NCI-H82 (cell line): ENCODE results near the gene RGL1.
A peak's percentile ranks its signal among the peaks of the same experiment; 100 is the strongest.

Source experiments
- DNase-seq: peaks from one replicate; lab custom pipeline; 2025; lab: John Stamatoyannopoulos, UW

Gene RGL1

DNA sequence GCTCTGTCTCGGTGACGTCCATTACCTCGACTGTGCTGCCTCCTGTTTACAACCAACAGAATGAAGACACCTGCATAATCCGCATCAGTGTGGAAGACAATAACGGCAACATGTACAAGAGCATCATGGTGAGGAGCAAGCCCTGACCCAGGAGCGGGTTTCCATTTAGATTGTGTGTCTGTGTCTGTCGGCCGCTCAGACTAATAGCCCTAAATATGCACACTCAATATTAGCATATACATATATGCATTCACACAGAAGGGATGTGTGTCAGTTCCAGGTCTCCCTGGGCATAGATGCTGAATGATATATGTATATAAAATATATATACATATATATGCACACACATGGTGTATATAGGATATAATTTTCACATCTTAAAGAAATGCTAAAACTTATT, 111.7 kb downstream of the RGL1 start:
- no peak for DNase-seq

DNA sequence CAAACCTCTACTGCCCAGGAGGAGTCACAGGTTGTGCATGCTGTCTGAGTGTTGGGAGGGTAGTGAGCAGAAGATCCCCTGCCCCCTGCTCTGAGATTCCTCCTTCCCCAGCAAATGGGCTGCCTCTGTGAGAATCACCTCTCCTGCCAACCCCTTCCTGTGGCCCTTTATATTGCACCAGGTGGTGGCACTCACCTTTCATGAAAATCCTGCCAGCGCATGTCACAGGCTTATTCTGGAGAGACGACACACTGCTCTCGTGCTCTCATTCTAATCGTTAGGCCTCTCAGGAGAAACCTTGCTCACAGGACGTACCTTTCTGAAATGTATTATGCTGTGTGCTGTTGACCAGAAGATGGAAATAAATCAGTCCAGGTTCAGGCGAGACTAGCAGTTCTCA, 113.7 kb downstream of the RGL1 start:
- no peak for DNase-seq

DNA sequence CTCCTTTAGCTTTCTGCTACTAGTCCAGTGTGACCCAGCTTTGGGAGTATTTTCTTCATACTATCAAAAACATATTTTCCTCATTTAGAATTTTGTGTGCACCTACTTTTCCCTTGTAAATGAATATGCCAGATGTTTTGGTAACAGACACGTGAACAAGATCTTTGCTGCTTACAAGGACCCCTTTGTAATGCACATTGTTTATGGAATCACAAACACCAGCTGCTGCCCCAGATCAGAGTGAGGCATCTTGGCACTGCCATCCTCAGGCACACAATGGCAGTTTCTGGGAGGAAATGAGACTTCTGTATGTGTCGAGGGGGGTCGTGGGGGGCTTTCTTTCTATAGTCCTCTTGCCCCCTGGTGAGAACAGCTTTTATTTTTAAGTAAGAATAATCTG, 115.7 kb downstream of the RGL1 start:
- no peak for DNase-seq

DNA sequence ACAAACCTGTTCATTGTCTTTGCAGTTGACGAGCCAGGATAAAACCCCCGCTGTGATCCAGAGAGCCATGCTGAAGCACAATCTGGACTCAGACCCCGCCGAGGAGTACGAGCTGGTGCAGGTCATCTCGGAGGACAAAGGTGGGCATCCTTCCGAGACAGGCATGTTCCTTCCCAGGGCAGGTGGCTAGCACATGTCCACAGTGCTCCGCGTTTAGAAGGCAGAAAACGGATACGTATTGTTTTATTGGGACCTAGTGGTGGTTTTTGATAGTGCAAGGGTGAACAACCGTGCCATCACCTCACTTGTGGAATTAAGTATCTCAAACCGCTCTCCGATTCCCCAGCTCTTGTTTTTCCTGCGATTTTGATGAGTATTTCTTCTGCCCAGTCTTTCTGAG, 117.3 kb downstream of the RGL1 start:
- DNase-seq: no peak

DNA sequence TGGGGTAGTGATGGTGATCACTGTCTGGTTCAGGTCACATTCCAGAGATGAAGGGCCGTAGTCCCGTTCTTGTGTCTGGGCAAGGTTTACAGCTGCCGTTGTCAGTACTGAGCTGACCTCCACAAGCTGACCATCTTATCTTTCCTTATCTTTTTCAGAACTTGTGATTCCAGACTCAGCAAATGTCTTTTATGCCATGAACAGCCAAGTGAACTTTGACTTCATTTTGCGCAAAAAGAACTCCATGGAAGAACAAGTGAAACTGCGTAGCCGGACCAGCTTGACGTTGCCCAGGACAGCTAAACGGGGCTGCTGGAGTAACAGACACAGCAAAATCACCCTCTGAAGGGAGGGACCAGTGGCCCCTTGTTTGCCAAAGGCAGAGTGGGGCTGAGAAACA, 121.0 kb downstream of the RGL1 start:
- DNase-seq: no peak

DNA sequence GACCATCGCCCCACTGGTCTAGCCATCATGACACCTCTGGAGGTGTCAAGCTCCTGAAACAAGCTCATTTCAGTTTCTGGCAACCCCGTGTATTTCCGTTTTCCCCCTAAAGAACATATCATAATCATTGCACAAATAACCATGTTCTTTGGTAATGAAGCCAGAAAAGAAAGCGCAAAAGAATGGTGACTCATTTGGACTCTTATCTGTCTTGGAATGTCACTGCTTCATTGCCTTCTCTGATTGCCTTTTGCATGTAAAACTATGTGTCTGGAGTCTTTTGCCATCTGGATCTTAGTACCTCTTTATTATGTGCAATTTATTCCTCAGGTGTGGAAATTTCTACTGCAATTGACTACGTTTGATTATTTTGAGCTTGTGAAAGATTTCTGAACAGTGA, 122.1 kb downstream of the RGL1 start:
- DNase-seq: no peak

DNA sequence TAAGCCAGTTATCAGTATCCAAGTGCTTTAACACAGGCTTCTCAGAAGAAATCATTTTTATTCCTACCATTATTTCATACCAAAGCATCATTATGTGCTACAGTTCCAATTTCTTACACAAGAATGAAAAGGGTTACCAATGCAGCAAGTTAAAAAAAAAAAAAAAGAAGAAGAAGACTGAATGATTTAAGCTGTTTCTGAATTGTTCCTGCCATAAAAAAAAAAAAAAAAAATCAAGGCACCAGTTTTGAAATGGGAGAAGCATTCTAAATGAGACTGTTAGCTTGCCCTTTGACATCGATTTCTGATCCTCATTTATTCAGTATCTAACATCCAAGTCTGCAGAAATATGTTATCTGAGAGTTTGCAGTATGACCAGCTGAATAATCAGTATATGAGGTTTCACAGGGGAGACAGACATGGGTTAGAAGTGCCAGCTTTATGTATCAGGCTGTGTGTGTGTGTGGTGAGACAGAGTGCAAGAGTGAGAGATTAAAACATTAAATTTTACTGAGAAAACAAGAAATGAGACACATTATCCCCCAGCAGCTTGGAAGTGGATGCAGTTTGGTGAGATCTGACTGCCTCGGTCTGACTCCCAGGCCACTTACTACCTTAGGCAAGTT, 126.8 kb downstream of the RGL1 start:
- no peak for DNase-seq

DNA sequence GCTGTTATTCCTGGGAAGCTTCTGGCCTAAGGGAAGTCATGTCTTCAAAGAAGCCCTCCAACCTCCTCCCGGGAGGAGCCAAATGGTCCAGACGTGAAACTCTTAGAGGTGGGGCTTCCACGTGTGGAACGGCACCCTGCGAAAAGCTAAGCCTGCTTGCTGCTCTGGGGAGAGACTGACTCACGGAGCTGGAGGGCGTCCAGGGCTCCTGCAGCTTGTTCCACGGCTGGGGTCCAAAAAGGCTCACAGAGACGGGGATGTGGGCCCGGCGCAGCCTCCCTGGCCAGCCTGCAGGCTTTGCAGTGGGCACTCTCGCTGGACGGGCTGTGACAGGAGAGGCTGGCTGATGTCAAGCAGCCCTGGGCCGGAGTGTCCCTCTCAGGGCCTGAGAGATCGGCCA, 127.5 kb downstream of the RGL1 start:
- no peak for DNase-seq

DNA sequence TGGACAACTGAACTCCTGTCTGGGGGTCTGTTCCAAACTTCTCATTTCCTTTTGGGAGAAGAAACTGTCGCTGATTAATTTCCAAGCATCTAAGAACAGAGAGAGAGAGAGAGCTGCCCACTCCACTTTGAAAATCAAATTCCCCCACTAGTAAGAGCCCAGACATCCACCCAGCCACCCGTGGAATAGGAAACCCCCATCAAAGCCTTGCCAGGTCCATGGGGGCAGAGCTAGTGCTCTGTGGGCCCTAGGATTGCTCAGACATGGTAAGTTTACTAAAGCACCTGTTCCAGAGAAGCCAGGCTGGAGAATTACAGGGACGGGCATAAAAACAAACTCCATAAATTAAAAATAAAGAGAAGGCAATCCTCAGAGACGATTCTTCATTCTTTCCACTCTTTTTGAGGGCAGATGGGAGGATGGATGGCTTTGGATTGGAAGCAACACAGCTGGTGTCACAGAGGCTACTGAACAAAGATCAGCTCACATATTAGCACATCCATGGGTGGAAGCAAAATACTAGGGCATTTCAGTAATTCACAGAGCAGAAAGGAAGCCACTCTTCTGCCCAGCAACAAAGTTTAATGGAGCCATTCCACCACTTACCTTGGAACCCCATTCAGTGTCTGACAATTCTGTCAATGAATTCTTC, 128.7 kb downstream of the RGL1 start:
- DNase-seq: no peak

DNA sequence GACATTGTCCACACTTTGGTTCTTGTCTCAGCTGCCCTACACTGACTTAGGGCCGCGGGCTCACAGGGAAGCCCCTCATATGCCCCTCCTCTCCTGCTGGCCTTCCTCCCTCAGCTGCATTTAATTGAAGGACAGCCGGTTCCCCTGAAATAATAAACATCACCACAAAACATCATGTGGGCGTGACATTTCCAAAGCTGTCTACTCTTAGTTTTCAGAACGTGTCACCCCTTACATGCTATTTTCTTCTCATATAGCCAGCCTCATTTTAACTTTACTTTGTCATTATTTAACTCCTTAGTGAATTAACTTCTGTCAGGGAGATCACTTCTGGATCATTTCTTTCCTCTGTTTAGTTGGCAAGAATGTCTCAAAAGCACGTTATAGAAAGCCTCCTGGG, 129.4 kb downstream of the RGL1 start:
- DNase-seq: no peak

DNA sequence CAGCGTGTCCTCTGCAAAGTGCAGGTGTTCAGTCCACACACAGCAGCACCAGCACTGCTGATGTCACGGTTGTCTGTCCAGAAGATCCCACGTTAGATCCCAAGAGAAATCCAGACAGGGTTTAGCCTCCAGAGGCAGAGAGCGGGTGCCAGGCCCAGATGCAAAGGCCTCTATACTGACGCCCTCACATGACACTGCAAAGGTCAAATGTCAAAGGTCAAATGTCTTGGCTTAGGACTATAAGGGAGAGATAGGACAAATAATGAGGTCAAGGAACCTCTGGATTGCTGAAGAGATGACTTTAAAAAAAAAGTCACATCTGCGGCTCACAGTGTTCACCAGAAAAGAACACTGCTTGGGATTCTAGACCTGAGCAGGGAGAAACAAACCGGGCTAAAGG, 131.1 kb downstream of the RGL1 start:
- no peak for DNase-seq

DNA sequence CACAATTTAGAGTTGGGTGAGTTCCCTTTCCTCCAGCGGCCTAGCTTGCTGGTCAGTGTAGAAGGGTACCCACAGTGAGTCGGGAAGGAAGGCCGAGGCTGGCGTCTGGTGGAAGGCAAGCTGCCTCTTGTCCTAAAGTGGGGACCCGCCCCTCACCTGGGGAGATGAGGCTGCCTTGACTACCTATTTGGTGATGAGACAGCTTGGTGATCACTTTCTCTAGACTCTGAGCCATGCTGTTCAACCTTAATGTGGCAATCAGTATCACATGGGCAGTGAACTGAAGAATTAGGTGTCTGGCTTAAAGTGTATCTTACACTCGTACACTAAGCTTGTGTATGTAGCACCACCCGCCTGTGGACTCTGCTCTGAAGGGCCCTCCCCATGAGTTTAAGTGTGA, 131.9 kb downstream of the RGL1 start:
- no peak for DNase-seq

DNA sequence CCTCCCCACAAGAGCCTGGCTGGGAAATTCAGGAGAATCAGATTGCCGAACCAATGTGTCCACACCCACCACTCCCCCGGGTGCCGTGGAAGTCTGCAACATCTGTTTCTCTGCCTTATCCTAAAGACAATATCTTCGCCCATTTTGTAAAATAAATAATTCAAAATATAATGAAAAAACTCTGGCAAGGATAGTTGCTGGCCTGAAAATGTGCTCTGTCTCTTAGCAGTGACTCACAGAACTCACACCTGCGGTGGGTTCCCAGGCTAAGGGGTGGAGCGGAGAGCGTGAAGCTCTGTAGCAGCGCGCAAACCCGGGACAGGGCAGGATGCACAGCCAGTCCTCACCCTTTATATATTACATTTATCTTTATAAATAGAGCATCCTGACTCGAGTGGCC, 132.7 kb downstream of the RGL1 start:
- no peak for DNase-seq

DNA sequence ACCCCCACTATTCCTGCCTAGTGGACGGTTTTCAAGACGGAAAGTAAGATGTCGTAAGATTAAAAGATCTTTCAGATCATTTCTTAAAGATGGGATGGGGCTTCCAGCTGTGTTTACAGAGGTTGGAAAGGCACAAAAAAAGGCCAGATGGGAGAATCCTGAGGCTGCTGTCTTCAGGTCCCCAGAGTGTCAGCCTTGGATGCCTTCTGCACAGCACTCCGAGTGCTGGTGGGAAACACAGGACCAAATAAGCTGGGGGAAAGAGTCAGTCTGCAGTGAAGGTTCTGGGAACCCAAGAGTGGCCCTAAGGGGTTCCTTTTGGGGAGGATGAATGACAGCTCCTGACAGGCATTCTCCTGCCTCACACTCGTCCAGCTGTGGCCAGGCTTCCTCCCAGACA, 136.1 kb downstream of the RGL1 start:
- no peak for DNase-seq

DNA sequence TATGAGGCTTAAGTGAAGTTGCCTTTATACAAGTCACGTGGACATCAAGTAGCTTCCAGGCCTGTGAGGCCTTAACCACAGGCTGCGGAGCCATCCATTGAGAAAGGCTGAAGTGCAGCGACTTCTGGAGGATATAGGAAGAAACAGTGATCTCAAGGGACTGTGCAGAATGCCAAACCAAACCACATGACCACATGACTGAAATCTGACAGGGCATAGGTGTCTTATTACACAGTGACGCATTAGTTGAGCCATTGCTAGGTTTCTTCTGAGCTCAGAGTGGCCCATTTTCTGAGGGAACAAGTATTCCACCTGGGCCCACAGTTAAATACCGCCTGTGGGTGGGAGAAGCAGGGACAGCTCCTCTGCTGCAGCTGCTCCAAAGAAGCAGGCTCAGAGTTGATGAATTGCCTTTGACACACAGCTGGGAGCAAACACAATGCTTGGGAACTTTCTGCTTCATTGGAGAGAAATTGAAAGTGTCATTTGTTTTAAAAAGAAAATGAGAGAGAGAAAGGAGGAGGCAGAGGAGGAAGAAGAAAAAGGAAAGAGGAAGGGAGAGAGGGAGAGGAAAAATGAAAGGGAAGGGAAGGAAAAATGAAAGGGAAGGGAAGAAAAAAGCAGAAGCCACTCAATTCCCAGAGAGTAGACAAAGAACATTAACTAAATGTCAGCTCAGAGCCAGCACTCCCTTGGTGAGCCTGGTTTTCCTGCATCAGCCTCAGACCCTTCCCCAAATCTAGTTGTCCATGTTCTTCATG, 138.2 kb downstream of the RGL1 start:
- peak; percentile 69 for DNase-seq

DNA sequence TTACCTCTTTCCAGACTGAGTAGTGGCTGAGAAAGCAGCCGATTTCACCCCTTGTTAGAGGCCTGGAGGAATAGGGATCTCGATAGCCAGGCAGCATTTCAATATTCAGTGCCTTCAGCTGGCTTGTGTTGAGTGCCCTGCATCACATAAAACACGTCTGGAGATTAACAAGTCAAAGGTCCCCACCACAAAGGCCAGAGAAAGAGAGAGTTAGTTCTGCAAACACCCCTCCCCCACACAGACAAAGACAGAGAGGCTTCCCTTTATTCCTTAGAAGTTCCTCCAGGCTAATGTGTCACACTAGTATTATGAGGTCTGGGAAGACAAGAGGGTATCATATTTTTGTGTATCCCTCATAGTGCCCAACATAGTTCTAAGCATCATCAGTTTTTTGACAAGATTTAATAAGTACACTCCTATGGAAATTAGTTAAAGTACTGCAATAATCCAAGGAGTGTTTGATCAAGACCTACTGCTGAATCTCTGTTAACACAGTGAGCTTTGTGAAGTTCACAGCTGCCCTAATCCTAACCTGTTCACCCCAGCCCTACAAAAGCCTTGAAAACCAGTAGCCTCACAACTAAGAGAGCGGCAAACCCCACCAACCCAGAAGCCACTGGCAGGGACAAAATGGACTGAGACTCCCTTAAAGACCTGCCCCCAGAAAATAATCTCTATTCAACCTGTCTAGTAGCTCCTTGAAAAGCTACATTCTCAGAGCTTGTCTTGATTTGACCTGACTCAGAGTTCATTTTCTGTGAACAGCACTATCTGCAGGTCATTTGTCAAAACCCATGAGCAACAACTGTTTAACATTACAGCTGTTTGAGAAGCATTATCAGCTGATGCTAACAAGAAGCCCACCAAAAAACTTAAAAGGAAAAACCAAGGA, 140.8 kb downstream of the RGL1 start:
- no peak for DNase-seq

DNA sequence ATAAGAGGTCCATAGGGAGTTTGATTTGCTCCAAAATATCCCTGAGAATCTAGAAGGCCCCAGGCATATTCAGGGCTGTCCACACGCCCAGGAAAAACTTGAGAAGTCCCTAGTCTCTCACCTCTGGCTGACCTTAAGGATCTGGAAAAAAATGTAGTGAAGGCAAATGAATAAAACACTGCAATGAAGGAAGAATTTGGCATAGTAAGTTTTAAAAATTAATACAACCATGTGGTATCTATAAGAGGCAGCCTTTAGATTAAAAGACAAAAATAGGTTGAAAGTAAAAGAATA, 141.3 kb downstream of the RGL1 start:
- no peak for DNase-seq

DNA sequence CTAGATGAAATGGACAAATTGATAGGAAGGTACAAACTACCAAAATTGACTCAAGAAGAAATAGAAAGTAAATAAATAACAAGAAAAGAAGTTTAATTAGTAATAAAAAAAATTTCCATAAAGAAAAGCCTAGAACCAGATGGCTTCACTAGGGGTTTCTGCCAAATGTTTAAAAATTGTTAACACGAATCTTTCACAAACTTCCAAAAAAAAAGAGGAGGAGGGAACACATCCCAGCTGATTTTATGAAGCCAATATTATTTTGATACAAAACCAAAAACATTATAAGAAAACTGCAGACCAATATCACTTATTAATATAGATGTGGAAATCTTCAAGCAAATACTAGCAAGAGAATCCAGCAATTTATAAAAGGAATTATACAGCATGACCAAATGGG, 143.1 kb downstream of the RGL1 start:
- no peak for DNase-seq

DNA sequence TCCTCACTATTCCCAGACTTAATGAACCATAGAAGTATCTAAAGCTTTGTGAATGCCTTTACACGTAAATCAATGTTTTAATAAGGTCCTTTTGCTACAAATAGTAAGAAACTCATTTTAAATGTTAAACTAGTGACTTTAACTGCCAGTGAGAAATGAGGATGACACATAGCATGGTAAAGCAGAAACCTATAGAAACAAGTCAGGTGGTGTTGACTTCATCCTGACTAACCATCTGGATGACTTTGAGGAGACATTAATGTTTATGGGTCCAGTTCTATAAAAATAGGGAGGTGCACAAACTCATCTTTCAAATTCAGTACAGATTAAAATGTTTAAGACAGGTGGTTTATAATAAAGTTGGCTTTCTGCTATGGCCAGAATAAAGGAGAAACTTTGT, 147.2 kb downstream of the RGL1 start:
- no peak for DNase-seq

DNA sequence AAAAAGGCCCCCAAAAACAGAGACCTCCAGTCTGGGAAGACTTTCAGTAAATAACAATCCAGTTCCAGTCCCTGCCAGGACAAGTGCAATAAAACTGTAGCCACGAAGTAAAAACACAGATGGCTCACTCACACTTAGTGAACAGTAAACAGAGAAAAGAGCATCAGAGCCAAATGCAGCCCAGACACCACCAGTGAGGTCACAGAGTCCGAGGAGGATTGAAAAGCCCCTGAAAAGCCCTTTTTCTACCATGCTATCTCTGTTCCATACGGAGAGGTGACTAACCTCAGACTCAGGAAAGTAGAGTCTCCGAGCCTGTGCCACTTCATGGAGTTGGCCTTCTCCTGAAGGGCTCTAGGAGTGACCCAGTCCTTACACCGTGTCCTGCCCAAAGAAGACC, 148.1 kb downstream of the RGL1 start:
- no peak for DNase-seq

DNA sequence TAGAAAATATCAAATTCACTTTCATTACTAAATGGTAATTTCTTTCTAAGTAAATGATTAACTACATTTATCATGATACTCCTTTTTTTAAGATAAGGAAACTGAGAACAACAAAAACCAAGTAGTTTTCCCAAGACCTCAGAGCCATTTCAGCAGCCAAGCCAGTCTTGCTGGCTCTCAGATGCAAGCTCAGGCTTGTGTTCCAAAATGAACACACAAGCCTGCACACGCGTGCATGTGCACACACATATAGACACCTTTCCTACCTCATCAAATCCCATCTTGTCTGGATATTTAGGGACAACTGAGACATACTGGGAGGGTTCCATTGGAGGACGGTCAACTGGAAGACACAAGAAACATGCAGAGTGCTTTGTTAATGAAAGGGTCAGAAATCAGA, 149.6 kb downstream of the RGL1 start:
- DNase-seq: no peak

DNA sequence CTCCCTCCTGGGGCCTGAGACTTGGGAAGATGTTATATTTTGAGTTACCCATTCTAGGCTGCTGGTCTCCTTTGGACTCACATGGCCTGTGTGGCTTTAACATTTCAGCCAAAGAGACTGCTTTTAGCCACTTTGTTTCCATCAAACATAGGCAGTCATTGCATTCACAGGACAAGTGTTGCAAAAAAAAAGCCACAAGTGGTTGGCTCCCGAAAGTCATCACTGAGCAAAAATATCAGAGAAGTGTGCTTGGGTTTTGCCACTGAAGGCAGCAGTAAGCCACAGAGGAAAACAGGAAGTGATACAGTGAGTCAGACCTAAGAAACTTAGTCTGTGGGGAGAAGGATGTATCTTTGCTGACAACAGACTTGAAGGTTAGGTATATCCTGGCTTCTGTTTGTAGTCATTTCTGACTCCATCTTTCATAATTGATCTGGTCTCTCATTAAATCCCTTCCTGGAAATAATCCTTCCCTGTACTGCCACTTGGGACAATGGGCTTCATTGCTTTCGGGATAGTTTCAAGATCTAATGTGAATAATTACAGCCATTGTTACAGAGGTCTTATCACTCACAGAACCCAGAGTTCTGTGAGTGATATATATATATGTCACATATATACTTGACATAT, 151.8 kb downstream of the RGL1 start:
- DNase-seq: no peak
